ENCODE measurements around the gene SNX32. TPM values are rescaled to one million over a fixed set of nuclear protein-coding genes. Genes with fewer than 3 reads are reported as not detected.

Gene SNX32
- total and polyA plus RNA-seq, 9 of the 15 experiments (the other 6 are each of a cell fraction or from before 2014, with no cell fraction given): 0.03 TPM; not detected in 7

DNA sequence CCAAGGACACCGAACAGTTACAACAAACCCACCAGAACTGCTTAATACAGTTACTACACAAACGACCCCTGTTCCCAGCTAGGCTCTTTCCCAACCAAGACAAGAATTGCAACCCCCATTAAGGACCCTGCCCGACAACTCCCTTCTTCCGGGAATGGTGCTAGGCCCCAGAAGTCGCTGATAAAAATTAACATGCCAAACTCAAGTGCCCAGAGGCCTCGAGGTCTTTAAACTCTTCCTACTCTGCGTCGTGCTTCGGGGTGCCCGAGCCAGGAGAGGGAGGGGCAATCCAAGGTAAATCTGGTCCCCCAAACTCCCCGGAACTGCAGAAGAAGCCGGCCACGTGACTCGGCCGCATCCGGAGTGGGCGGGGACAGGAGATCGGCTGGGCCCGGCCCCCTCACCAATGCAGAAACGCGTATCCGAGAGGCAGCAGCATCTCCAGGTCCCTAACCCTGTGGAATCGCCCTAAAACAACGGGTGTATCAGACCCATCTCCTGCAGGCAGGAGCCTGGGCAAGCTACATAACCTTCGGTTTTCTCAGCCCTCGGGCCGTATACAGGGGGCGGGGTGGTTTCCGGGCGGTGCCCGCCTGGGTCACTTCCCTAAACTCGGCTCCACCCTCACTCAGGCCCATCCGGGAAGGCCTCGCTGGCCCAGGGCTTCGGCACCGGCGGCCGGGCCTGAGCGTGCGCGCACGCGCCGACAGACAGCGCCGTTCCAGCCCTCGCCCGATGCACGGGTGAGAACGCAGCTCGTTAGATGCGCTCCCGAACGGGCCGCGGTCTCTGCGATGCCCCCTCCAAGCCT, 23.1 kb downstream of the SNX32 start (continued):
- TF ChIP-seq, protein P1, sequence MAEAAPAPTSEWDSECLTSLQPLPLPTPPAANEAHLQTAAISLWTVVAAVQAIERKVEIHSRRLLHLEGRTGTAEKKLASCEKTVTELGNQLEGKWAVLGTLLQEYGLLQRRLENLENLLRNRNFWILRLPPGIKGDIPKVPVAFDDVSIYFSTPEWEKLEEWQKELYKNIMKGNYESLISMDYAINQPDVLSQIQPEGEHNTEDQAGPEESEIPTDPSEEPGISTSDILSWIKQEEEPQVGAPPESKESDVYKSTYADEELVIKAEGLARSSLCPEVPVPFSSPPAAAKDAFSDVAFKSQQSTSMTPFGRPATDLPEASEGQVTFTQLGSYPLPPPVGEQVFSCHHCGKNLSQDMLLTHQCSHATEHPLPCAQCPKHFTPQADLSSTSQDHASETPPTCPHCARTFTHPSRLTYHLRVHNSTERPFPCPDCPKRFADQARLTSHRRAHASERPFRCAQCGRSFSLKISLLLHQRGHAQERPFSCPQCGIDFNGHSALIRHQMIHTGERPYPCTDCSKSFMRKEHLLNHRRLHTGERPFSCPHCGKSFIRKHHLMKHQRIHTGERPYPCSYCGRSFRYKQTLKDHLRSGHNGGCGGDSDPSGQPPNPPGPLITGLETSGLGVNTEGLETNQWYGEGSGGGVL (CRISPR knock-in tag; IDR thresholded peaks at IDR 0.05): no peak
- TF ChIP-seq NR2F6 (CRISPR knock-in tag; IDR thresholded peaks at IDR 0.05): no peak
- no peak for TF ChIP-seq RFX5 (IDR thresholded peaks at IDR 0.05; ENCODE audit: low read depth, low read length)
- no peak for TF ChIP-seq DNMT1 (IDR thresholded peaks at IDR 0.05)
- TF ChIP-seq, protein P2, sequence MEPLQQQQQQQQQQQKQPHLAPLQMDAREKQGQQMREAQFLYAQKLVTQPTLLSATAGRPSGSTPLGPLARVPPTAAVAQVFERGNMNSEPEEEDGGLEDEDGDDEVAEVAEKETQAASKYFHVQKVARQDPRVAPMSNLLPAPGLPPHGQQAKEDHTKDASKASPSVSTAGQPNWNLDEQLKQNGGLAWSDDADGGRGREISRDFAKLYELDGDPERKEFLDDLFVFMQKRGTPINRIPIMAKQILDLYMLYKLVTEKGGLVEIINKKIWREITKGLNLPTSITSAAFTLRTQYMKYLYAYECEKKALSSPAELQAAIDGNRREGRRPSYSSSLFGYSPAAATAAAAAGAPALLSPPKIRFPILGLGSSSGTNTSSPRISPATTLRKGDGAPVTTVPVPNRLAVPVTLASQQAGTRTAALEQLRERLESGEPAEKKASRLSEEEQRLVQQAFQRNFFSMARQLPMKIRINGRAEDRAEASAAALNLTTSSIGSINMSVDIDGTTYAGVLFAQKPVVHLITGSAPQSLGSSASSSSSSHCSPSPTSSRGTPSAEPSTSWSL (CRISPR knock-in tag; IDR thresholded peaks at IDR 0.05; ENCODE audit: borderline replicate concordance): no peak
- peak; percentile 75; the same call in 1 of the 2 replicates for TF ChIP-seq GABPB1 (CRISPR knock-in tag; IDR thresholded peaks at IDR 0.05)
- TF ChIP-seq, protein P3, sequence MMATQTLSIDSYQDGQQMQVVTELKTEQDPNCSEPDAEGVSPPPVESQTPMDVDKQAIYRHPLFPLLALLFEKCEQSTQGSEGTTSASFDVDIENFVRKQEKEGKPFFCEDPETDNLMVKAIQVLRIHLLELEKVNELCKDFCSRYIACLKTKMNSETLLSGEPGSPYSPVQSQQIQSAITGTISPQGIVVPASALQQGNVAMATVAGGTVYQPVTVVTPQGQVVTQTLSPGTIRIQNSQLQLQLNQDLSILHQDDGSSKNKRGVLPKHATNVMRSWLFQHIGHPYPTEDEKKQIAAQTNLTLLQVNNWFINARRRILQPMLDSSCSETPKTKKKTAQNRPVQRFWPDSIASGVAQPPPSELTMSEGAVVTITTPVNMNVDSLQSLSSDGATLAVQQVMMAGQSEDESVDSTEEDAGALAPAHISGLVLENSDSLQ (IDR thresholded peaks at IDR 0.05): 0 out of 2 replicates have a peak, but pooled peaks have one; percentile 13
- TF ChIP-seq, protein P4, sequence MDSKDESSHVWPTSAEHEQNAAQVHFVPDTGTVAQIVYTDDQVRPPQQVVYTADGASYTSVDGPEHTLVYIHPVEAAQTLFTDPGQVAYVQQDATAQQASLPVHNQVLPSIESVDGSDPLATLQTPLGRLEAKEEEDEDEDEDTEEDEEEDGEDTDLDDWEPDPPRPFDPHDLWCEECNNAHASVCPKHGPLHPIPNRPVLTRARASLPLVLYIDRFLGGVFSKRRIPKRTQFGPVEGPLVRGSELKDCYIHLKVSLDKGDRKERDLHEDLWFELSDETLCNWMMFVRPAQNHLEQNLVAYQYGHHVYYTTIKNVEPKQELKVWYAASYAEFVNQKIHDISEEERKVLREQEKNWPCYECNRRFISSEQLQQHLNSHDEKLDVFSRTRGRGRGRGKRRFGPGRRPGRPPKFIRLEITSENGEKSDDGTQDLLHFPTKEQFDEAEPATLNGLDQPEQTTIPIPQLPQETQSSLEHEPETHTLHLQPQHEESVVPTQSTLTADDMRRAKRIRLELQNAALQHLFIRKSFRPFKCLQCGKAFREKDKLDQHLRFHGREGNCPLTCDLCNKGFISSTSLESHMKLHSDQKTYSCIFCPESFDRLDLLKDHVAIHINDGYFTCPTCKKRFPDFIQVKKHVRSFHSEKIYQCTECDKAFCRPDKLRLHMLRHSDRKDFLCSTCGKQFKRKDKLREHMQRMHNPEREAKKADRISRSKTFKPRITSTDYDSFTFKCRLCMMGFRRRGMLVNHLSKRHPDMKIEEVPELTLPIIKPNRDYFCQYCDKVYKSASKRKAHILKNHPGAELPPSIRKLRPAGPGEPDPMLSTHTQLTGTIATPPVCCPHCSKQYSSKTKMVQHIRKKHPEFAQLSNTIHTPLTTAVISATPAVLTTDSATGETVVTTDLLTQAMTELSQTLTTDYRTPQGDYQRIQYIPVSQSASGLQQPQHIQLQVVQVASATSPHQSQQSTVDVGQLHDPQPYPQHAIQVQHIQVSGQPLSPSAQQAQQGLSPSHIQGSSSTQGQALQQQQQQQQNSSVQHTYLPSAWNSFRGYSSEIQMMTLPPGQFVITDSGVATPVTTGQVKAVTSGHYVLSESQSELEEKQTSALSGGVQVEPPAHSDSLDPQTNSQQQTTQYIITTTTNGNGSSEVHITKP (IDR thresholded peaks at IDR 0.05; ENCODE audit: partially characterized antibody): peak; percentile 15
- TF ChIP-seq CBX3 (IDR thresholded peaks at IDR 0.05; ENCODE audit: borderline replicate concordance in 1 of 2, low read length in 2 of 2): no peak
- TF ChIP-seq KLF16 (IDR thresholded peaks at IDR 0.05): no peak
- no peak for TF ChIP-seq SIN3B (IDR thresholded peaks at IDR 0.05; ENCODE audit: low read depth)
- TF ChIP-seq ARID1B (IDR thresholded peaks at IDR 0.05): no peak
- TF ChIP-seq HMG20A (CRISPR knock-in tag; conservative IDR thresholded peaks at IDR 0.05): no peak
- no peak for TF ChIP-seq SRSF7 (optimal IDR thresholded peaks at IDR 0.05; ENCODE audit: low read depth, low read length)
- no peak for TF ChIP-seq ZNF232 (CRISPR knock-in tag; IDR thresholded peaks at IDR 0.05)
- peak; percentile 2; the same call in 1 of the 2 replicates for TF ChIP-seq HCFC1 (IDR thresholded peaks at IDR 0.05; ENCODE audit: low read depth, low read length)
- TF ChIP-seq ZFP36 (IDR thresholded peaks at IDR 0.05; ENCODE audit: low read depth, low read length, partially characterized antibody): no peak
- peak; percentile 60 for TF ChIP-seq ZNF12 (CRISPR knock-in tag; IDR thresholded peaks at IDR 0.05)
- TF ChIP-seq, protein P5, sequence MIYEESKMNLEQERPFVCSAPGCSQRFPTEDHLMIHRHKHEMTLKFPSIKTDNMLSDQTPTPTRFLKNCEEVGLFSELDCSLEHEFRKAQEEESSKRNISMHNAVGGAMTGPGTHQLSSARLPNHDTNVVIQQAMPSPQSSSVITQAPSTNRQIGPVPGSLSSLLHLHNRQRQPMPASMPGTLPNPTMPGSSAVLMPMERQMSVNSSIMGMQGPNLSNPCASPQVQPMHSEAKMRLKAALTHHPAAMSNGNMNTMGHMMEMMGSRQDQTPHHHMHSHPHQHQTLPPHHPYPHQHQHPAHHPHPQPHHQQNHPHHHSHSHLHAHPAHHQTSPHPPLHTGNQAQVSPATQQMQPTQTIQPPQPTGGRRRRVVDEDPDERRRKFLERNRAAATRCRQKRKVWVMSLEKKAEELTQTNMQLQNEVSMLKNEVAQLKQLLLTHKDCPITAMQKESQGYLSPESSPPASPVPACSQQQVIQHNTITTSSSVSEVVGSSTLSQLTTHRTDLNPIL (CRISPR knock-in tag; IDR thresholded peaks at IDR 0.05): no peak
